ENCODE data around the gene TMEM11.

The TMEM11 gene

GRCh38 chr17:21214015-21214776 is at the start of gene TMEM11:
Gene TMEM11, minus strand, starts transcription at chr17:21214161. Its CDS starts 9 bp downstream, at chr17:21214152.
- DNase-seq: peak; percentile 80 to 90

- no peak for DNase-seq
Measured at GRCh38 chr17:21263376-21263775, 49.4 kb upstream of the TMEM11 start.

- DNase-seq: no peak
Measured at GRCh38 chr17:21262259-21262993, 48.5 kb upstream of the TMEM11 start.

- DNase-seq: no peak
Measured at GRCh38 chr17:21258593-21258992, 44.6 kb upstream of the TMEM11 start.

GRCh38 chr17:21253646-21254441 is 39.9 kb upstream of the TMEM11 start:
- no peak for DNase-seq

- peak; percentile 67 to 72 for DNase-seq
Measured at GRCh38 chr17:21252796-21253645, 39.1 kb upstream of the TMEM11 start, which contains the start of gene NATD1. Gene NATD1, minus strand, starts transcription at chr17:21253410. Its CDS starts 146 bp downstream, at chr17:21253264.

- no peak for DNase-seq
Measured at GRCh38 chr17:21252289-21252795, 38.4 kb upstream of the TMEM11 start.

- no peak for DNase-seq
Measured at GRCh38 chr17:21251337-21252010, 37.5 kb upstream of the TMEM11 start.

- DNase-seq: no peak
Measured at GRCh38 chr17:21250854-21251253, 36.9 kb upstream of the TMEM11 start.

- no peak for DNase-seq
Measured at GRCh38 chr17:21249920-21250703, 36.2 kb upstream of the TMEM11 start.

- DNase-seq: no peak
Measured at GRCh38 chr17:21249086-21249795, 35.3 kb upstream of the TMEM11 start.

- DNase-seq: no peak
Measured at GRCh38 chr17:21248500-21248899, 34.5 kb upstream of the TMEM11 start.

GRCh38 chr17:21247552-21248258 is 33.7 kb upstream of the TMEM11 start:
- DNase-seq: no peak

- no peak for DNase-seq
Measured at GRCh38 chr17:21246698-21247097, 32.7 kb upstream of the TMEM11 start.

- no peak for DNase-seq
Measured at GRCh38 chr17:21245639-21246084, 31.7 kb upstream of the TMEM11 start.

GRCh38 chr17:21243516-21244303 is 29.7 kb upstream of the TMEM11 start:
- DNase-seq: no peak

GRCh38 chr17:21242780-21243515 is 29.0 kb upstream of the TMEM11 start:
- DNase-seq: no peak

Measured in NCI-H2081 (cell line).